Adrenal gland (tissue), 5 donors: ENCODE results near the gene SLIT3.

ENCODE experiments used
- CTCF ChIP-seq, 6 experiments: fragments of 450-650 bp in 4 of 6; fragments of 200-600 bp in 2 of 6; sonication (generic) in 1 of 6; IDR thresholded peaks; 1 replicate in 5 of 6; 2 replicates in 1 of 6; pipeline versions ENCODE4 v1.5.1 to v1.8.0; 2016 to 2021; ENCODE audit warnings: antibody characterized with exemption in 6 of 6, mild to moderate bottlenecking in 2 of 6, moderate library complexity in 1 of 6
- POLR2A ChIP-seq, 2 donors: fragments of 450-650 bp; IDR thresholded peaks; one replicate each; pipeline ENCODE4 v1.6.1; 2017; ENCODE audit warnings: antibody characterized with exemption in 2 of 2, mild to moderate bottlenecking in 2 of 2, moderate library complexity in 1 of 2
- donor health status: DM: no; HTN: no; CAD: no.

GRCh38 chr5:168721002-168721753, 579.8 kb downstream of the SLIT3 start:
- TF ChIP-seq CTCF (IDR thresholded peaks at IDR 0.05) (no peak), POLR2A (IDR thresholded peaks at IDR 0.05) (no peak)
